ENCODE measurements around the gene DCAF4. TPM values are rescaled to one million over a fixed set of nuclear protein-coding genes. Genes with fewer than 3 reads are reported as not detected.

The DCAF4 gene, protein sequence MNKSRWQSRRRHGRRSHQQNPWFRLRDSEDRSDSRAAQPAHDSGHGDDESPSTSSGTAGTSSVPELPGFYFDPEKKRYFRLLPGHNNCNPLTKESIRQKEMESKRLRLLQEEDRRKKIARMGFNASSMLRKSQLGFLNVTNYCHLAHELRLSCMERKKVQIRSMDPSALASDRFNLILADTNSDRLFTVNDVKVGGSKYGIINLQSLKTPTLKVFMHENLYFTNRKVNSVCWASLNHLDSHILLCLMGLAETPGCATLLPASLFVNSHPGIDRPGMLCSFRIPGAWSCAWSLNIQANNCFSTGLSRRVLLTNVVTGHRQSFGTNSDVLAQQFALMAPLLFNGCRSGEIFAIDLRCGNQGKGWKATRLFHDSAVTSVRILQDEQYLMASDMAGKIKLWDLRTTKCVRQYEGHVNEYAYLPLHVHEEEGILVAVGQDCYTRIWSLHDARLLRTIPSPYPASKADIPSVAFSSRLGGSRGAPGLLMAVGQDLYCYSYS
- 7.9 TPM for total RNA-seq (ENCODE audit: insufficient read depth, low replicate concordance)

GRCh38 chr14:72926292-72927028 is at the start of gene DCAF4:
TSS of gene DCAF4 (plus strand) at chr14:72926464. CDS start at chr14:72937979, 11,515 bp downstream.
- peak; percentile 99 for DNase-seq (ENCODE audit: low spot score)

DNA sequence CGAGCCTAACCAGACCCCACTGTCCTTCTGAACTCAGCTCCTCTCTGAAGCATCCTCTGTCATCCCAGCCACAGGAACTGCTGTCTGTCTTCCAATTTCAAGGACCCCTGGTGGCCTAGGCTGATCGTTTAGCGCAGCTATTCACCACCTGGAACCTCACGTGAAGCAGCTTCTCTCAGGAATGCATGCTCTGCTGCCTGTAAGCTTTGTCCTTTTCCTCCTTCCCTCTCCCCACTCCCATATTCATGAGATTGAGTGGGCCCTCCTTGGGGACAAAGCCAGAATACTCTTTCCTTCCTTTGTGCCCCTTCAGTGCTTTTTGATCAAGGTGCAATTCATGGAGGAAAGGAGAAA is 49.6 kb upstream of the DCAF4 start:
- DNase-seq (ENCODE audit: low spot score), result no peak

DNA sequence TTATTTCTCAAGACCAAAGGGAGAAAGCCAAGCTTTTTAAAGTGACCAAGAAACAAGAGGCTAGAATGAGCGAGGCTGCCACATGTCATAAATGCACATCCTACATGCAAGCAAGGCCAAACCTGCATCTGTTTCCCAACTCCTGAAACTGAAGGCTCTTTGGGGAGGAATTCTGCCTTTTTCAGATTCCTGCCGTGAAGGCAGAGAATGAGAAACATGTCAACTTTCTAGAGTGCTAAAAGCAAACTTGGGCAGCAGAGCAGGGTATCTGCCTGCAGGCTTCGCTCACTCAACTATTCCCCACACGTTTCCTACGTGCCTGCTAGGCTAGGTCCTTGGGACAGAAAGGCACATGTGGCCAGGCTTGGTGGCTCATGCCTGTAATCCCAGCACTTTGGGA is 47.5 kb upstream of the DCAF4 start:
- no peak for DNase-seq (ENCODE audit: low spot score)

GRCh38 chr14:72879431-72879830 is 46.8 kb upstream of the DCAF4 start:
- no peak for DNase-seq (ENCODE audit: low spot score)

DNA sequence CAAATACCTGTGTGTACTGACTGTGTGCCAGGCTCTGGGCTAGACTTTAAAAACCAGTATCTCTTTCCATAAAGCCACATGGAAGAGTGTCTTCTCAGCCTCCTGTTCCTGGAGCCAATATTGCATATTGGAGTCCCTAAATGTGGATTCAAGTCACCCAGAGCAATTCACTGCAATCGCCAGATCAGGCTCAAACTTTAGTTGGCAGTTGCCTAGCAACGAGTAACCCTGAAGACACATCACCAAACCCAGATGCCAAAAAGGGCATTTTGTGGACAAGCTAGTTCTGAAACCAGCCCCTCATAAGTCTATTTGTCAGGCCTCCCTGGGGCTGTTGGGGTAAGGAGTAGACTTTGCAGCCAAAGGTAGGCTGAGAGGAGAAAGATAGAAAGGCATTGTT is 46.1 kb upstream of the DCAF4 start:
- no peak for DNase-seq (ENCODE audit: low spot score)

- no peak for DNase-seq (ENCODE audit: low spot score)
Measured at GRCh38 chr14:72880820-72881219, 45.4 kb upstream of the DCAF4 start.

- DNase-seq (ENCODE audit: low spot score), result no peak
Measured at GRCh38 chr14:72881543-72881942, 44.7 kb upstream of the DCAF4 start.

DNA sequence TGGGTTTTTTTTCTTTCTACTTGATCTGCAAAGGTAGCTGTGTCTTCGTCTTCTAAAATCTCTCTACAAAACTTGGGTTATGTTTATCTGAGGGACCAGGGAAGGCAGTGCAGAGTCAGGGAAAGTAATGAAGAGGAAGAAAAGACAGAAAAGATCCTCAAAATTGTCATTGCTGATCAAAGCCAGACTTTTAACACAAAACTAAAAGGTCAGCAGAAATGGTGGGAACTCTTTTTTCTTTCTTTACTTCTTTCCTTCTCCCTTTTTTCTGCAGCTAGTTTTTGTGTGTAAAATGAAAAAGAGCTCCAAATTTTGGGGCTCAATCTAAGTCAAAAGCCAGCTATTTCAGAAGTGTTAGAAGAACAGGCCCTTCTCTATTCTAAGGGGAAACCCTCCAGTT is 44.2 kb upstream of the DCAF4 start:
- DNase-seq (ENCODE audit: low spot score), result no peak

- no peak for DNase-seq (ENCODE audit: low spot score)
Measured at GRCh38 chr14:72882463-72882862, 43.8 kb upstream of the DCAF4 start.

GRCh38 chr14:72883109-72883508 is 43.2 kb upstream of the DCAF4 start:
- no peak for DNase-seq (ENCODE audit: low spot score)

DNA sequence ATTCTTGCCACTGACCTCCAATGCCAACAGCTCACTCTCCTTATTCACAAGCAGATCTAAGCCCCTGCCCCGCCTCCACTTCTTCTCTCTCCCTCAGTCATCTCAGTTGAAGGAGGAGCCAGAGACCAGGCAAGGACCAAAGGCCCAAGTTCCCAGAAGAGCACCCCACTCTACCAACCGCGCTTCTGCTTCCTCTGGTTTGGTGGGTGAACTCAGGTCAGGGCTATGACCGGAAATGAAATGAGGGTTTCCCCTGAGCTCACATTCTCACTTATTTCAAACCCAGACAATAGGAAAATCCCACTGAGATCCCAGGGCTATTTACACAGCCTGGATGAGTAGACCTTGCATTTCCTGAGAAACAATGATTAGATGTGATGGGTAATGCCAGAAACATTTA is 42.3 kb upstream of the DCAF4 start:
- DNase-seq (ENCODE audit: low spot score), result no peak

GRCh38 chr14:72884386-72884785 is 41.9 kb upstream of the DCAF4 start:
- no peak for DNase-seq (ENCODE audit: low spot score)

DNA sequence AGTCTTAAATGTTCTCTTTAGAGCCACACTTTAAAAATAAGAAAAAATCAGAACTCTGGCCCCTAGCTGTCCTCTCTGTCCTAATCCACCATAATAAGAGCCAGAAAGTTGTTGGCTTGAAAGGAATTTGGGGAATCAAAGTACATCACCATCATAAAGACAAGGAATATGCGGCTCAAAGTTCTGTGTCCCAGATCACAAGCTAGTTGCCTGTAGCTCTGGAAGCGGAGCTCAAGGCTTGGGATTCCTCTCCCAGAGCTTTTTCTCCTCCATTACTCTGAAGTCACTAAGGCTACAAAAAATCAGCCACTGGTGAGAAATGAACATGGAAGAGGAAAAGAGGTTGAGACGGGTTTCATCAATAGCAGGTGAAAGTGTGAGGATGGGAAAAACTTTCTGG is 38.8 kb upstream of the DCAF4 start:
- DNase-seq (ENCODE audit: low spot score), result no peak

- DNase-seq (ENCODE audit: low spot score), result no peak
Measured at GRCh38 chr14:72888192-72888591, 38.1 kb upstream of the DCAF4 start.

DNA sequence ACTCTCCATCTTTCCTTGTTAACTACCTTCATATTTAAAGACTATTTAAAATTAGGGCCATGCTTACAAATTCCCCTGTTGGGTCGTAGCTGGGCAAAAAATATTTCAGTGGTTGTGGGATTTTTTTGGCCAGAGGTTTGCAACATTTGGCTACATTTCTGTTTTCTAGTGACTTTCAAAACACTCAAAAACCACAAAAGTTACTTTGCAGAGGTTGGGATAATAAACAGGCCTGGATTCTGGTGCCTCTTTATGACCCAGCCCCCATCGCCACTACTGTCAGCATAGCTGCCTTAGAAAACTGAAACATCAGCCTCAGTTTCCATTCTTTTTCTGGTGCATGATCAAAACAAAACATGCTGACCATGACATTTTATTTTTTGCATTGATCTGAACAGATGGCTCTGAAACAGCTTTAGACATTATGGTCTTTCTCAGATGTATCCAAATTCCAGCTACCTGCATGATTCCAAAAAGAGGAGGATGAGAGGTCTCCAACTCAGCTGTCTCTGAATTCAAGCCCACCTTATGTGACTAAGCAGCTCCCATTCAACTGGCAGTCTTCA is 37.5 kb upstream of the DCAF4 start:
- DNase-seq (ENCODE audit: low spot score), result no peak

- no peak for DNase-seq (ENCODE audit: low spot score)
Measured at GRCh38 chr14:72889366-72889765, 36.9 kb upstream of the DCAF4 start.

GRCh38 chr14:72891666-72892102 is 34.6 kb upstream of the DCAF4 start:
- no peak for DNase-seq (ENCODE audit: low spot score)

DNA sequence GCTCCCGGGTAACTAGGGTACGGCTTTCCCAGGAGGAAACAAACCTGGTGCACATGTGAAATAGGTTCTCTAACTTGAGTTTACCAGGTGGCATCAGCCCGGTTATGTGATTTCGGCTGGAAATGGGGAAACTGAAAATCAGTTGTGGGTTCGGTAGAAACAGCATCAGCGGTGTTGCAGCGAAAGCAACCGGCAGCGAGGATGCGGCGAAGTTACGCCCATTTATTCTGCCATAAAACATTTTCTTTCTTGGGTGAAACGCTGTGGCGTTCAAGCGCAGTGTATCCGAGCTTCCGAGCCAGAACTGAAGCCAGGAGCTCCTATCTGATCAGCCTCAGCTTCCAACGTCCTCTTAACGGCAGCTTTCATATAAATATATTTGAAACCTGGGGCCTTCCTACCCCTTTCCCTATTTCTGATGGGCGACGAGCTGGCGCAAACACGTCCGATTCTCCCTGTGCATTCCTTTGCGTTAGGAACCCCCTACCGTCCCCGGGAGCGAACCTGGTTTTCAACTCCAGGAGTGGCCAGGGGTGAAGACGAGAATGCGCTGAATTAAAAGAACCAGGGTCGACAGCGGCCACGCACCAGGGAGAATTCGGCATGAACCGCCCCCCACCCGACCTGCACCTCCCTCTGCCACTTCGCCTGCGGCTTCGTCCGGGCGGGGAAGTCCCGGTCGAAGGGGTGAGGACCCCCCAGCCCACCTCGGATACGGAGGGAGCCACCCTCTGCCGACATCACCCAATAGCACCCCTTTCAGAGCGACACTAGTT is 34.0 kb upstream of the DCAF4 start:
- no peak for DNase-seq (ENCODE audit: low spot score)

DNA sequence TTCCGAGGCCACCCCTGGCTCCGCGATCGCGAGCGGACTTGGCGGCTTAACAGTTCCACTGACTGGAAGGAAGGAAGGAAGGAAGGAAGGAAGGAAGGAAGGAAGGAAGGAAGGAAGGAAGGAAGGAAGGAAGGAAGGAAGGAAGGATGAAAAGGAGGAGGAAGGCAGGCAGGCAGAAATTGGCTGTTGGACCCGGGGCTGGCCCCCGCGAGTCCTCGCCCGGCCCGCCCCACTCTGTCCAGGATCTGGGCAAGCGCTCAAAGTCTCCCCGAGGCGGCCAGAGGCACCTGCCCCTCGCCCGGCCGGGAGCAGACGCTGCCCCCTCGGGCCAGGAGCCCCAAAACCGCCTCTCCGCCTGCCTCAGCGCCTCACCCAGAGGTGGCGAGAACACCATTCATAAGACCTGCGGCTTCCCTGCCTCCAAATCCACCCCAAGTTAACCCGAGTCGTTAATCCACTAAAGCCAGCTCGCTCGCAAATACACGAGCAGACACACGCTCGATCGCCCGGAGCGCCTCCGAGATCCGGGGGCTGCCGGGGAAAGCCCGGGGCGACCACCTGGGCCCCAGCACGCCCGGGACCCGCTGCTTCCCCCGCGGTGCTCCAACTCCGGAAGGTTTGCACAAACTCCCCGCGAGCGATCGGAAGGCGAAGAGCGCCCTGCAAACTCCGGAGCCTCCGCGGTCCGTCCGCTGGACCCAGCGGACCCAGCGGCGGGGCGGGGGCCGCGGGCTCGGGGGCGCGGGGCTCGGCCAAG is 33.2 kb upstream of the DCAF4 start:
- DNase-seq (ENCODE audit: low spot score), result no peak

- DNase-seq (ENCODE audit: low spot score), result peak; percentile 97
Measured at GRCh38 chr14:72893636-72894322, 32.5 kb upstream of the DCAF4 start, which contains the start of gene DPF3. TSS of gene DPF3 (minus strand) at chr14:72894101. CDS start at chr14:72894088, 13 bp downstream.

Measured in umbilical cord (tissue), 2 donors.